Stimulated activated CD8-positive, alpha-beta memory T cell treated with anti-CD3 and anti-CD28 coated beads, Interleukin-4, amount 100 ng/mL, for 24 hours (primary cell): ENCODE data around the gene ELMOD3.
"Not testable (repeated sequence)": the region's sequence is repeated elsewhere in the genome, so short reads cannot be mapped to it uniquely, and the experiment has no call there.

Source experiments
- DNase-seq: peaks from one replicate; pipeline ENCODE4 v3.0.0-alpha.2; 2020; ENCODE audit warnings: low read depth

The ELMOD3 gene

DNA sequence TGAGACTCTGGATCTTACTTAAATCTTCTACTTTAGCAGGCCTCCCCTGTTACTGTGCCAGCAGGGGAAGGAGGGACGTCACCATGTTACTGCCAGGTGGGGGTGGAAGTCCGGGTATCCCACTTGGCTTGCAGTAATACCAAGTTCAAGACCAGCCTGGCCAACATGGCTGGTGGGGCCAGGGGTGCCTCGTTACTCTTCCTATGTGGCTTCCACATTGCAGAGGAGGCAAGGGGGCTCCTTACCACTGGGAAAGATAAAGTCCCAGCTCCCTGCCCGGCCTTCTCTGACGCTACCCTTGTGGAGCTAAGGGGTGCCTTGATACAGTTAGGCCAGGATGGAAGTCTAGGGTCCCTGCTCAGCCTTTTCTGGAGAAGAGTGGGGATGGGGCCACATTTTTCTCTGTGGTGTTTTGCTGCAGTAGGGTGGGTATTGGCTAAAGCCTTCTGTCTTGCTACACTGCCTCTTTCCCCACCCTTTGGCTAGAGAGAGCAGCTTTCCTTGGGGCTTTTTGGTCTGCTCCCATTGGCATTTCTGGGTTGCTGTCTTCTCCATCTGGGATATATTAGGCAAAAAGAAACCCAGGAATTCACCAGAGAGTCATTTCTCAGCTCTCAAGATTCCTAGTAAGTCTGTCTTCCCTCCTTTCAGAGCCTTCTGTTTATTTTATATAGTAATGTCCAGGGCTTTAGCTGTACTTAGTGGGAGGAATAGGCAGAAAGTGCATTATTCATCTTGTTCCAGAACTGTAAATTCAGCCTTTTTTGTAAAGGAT is 21.9 kb downstream of the ELMOD3 start:
- no peak for DNase-seq

GRCh38 chr2:85377083-85377482 is 22.5 kb downstream of the ELMOD3 start:
- DNase-seq: no peak

GRCh38 chr2:85378257-85378656 is 23.7 kb downstream of the ELMOD3 start:
- DNase-seq: no peak

GRCh38 chr2:85380048-85380447 is 25.5 kb downstream of the ELMOD3 start:
- no peak for DNase-seq

- not testable (repeated sequence) for DNase-seq
Observed at GRCh38 chr2:85383151-85383550, 28.6 kb downstream of the ELMOD3 start.

GRCh38 chr2:85383850-85384249 is 29.3 kb downstream of the ELMOD3 start:
- no peak for DNase-seq

DNA sequence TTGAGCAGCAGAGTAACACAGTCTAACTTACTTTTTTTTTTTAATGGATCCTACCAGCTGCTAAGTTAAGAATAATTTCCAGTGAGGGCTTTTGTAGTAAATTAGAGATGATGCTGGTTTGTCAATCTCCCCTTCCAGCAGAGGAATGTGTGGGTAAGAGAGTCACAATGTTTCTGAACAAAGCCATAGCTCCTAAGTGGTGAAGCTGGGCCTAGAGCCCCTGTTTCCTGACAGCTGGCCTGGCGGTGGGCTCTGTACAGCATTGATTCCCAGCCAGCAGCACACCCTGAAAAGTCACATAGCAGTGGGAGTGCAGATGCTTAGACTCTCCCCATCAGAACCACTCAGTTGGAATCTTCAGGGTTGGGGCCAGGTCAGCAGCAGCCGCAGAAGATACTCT is 31.2 kb downstream of the ELMOD3 start:
- DNase-seq: no peak

- DNase-seq: no peak
Observed at GRCh38 chr2:85387754-85388153, 33.2 kb downstream of the ELMOD3 start.

DNA sequence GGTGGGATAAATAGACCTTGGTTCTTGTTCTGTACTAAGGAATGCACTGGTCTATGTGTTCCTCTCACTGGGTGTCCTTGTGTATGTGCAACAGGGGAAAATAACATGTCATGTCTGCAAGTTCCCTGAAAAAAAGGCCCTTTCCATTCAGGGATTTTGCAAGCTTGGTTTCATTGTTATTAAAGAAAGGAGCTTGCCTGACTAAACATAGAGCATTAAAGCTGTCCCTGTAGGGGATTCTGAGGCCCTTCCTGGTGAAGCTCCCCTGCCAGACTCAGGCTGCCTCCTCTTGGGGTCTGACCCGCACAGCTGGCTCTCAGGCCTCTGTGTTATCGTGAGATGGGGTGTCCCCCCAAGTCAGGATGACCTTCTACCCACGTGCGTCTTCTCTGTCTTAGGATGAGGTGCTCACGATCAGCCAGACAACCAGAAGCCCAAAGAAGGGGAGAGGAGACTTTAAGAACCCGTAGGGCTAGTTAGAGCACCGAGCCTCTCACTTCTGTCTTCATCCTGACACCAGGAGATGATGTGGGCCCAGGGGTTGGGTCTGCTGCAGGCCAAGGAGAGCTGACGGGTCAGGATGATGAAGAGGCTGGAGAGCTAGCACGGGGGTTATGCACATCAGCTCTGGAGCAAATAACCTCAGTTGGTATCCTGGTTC is 34.4 kb downstream of the ELMOD3 start:
- DNase-seq: no peak

DNA sequence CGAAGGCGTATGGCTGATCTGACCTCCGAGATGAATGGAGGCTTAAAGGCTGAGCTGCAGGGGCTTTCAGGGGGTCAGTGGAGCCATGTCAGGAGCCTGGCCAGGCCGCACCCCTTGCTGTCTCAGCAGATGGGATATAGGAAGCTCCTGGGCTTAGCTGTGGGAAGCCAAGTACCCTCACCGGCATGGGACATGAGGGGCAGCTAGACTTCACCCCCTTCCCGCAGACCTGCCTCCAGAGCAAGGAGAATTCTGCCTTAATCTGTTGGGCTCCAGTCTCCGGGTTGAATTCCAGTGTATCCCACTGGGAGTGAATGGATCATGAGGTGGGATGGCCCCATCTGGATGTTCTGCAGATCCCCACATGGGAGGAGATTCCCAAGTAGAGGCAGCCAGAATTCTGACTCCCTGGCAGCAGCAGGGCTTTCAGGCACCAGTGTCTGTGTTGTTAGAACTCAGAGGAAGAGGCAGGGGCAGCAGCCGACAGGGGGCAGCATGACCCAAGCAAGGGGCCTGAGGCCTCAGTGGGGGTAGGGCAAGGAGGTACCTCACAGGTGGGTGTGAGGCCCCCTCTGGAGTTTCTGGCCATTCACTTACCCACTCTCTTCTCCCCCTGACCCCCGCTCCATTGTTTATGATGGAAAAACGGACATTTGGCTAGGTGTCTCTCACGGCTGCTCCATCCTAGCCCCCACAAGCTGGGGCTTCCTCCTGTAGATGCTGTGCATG is 36.5 kb downstream of the ELMOD3 start:
- DNase-seq: peak; percentile 62

DNA sequence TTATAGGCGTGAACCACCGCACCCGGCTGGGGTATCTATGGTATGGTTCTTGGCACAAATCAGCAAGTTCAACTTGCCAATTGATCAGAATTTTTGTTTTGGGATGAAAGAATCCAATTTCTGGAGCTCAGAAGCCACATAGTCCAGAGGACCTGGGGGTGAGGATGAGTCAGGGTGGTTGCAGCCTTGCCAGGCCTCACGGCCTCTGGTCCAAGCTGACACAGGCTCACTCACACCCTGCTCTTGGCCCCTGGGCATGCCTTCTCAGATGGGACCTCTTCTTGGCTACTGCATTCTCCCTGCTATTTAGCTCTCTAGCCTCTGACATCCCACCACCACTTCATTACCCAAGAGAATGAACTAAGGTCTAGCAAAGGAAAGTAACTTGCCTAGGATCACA is 39.3 kb downstream of the ELMOD3 start:
- DNase-seq: no peak

- DNase-seq: no peak
Observed at GRCh38 chr2:85394261-85394681, 39.7 kb downstream of the ELMOD3 start.

DNA sequence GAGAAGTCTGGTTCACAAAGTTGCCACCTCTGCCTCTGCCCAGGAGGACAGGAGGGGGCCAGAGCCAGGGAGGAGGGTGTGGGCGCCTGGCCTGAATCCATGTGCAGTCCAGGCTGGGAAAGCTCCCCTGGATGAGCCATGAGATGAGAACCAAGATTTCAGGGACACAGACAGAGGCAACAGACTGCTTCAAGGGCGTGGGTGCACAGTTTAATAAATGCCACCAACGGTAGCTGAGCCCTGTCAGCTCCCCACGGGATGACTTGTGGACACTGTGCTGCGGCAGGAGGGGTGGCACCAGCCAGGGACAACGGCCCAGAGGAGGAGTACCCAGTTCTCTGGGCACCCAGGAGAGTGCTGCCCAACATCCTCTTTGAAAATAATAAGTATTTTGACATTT is 40.4 kb downstream of the ELMOD3 start:
- DNase-seq: no peak

GRCh38 chr2:85395912-85396475 is 41.4 kb downstream of the ELMOD3 start:
- DNase-seq: no peak

- no peak for DNase-seq
Observed at GRCh38 chr2:85396531-85397470, 42.2 kb downstream of the ELMOD3 start.

GRCh38 chr2:85397925-85398331 is 43.4 kb downstream of the ELMOD3 start:
- no peak for DNase-seq

- DNase-seq: no peak
Observed at GRCh38 chr2:85398426-85399182, 44.0 kb downstream of the ELMOD3 start.

GRCh38 chr2:85399183-85399455 is 44.5 kb downstream of the ELMOD3 start:
- no peak for DNase-seq

GRCh38 chr2:85400023-85400422 is 45.5 kb downstream of the ELMOD3 start:
- no peak for DNase-seq

GRCh38 chr2:85400541-85401463 is 46.2 kb downstream of the ELMOD3 start:
- no peak for DNase-seq
